ENCODE results near the gene TCTN2. TPM values are rescaled to one million over a fixed set of nuclear protein-coding genes. Genes with fewer than 3 reads are reported as not detected.

Gene TCTN2
- total and polyA plus RNA-seq, 2 of the 4 experiments (the other 2 are of a cell fraction), result 8.4 to 13.6 TPM

GRCh38 chr12:123726244-123726643, 55.3 kb downstream of the TCTN2 start:
- Histone ChIP-seq H3K4me2 (ENCODE audit: low read depth, low read length) (no peak overlapping the region), H2AFZ (replicated peaks; ENCODE audit: low read length, poor library complexity) (no peak overlapping the region), H3K79me1 (ENCODE audit: low read depth in 1 of 2, low read length in 2 of 2) (peaks cover 0 to 2% of the 10 kb centered on the region in 2 experiments; a peak in 2 of 4 replicates), H2AK5ac (ENCODE audit: low read depth, low read length) (no peak overlapping the region), H3K4me1 (ENCODE audit: control insufficient read depth, insufficient read depth, low read length) (no peaks in the 10 kb centered on the region), H3K9me1 (ENCODE audit: insufficient read depth, low read length) (0 out of 2 replicates have a peak, but pooled peaks cover 4% of the 10 kb centered on the region), H4K8ac (ENCODE audit: low read depth in 2 of 2, low read length in 2 of 2) (no peak overlapping the region), H3K4me3 (ENCODE audit: insufficient read depth, low read depth, low read length) (no peak overlapping the region), H3K27ac (ENCODE audit: insufficient read depth, low read length) (no peak overlapping the region), H3K56ac (ENCODE audit: extremely low read depth, insufficient read depth, low read length) (no peak overlapping the region), H2BK20ac (ENCODE audit: low read depth, low read length) (no peak overlapping the region), H3K9me3 (ENCODE audit: control insufficient read depth, insufficient read depth, low read length) (no peaks in the 10 kb centered on the region), H4K5ac (ENCODE audit: low read depth, low read length) (no peak overlapping the region), H3K23ac (ENCODE audit: low read depth, low read length) (no peak overlapping the region), H3K9ac (ENCODE audit: low read depth, low read length) (no peak overlapping the region), H4K91ac (ENCODE audit: insufficient read depth, low read depth, low read length) (no peak overlapping the region), H2BK15ac (ENCODE audit: low read depth, low read length) (no peak overlapping the region), H4K20me1 (ENCODE audit: insufficient read depth, low read length) (no peaks in the 10 kb centered on the region; the same call in 1 of the 2 replicates), H3K4ac (ENCODE audit: low read depth, low read length) (no peak overlapping the region), H3K14ac (replicated peaks; ENCODE audit: low read depth, low read length) (no peak overlapping the region), H2BK120ac (ENCODE audit: low read depth, low read length) (no peak overlapping the region), H2BK5ac (ENCODE audit: low read depth, low read length, poor library complexity, severe bottlenecking) (no peak overlapping the region), H3K27me3 (ENCODE audit: control insufficient read depth, insufficient read depth, low read length) (no peaks in the 10 kb centered on the region), H3K18ac (ENCODE audit: low read depth, low read length) (no peak overlapping the region), H3K36me3 (ENCODE audit: control insufficient read depth, insufficient read depth, low read length) (peaks cover 37% of the 10 kb centered on the region), H2AK9ac (replicated peaks; ENCODE audit: low read depth, low read length, poor library complexity) (no peak overlapping the region)
- TF ChIP-seq POLR2A (IDR thresholded peaks at IDR 0.05; ENCODE audit: low read depth, low read length), result no peak
- TF ChIP-seq CEBPB (IDR thresholded peaks at IDR 0.05; ENCODE audit: low read depth, low read length), result no peak
- TF ChIP-seq RAD21 (IDR thresholded peaks at IDR 0.05; ENCODE audit: low read length), result no peak
- TF ChIP-seq CHD1 (IDR thresholded peaks at IDR 0.05; ENCODE audit: low read depth, low read length), result no peak
- TF ChIP-seq ELK1 (IDR thresholded peaks at IDR 0.05; ENCODE audit: borderline replicate concordance, low read depth, low read length), result no peak
- no peak for TF ChIP-seq SMC3 (IDR thresholded peaks at IDR 0.05; ENCODE audit: low read depth, low read length)
- TF ChIP-seq MAZ (IDR thresholded peaks at IDR 0.05; ENCODE audit: borderline replicate concordance, low read depth, low read length), result no peak
- TF ChIP-seq FOS (IDR thresholded peaks at IDR 0.05; ENCODE audit: low read depth, low read length), result no peak
- no peak for TF ChIP-seq NFE2L2 (IDR thresholded peaks at IDR 0.05; ENCODE audit: low read depth, low read length)
- no peak for TF ChIP-seq RCOR1 (IDR thresholded peaks at IDR 0.05; ENCODE audit: insufficient replicate concordance, low read length)
- no peak for TF ChIP-seq CTCF (conservative IDR thresholded peaks at IDR 0.05; ENCODE audit: low read depth, low read length)
- TF ChIP-seq BHLHE40 (IDR thresholded peaks at IDR 0.05; ENCODE audit: low read depth, low read length), result no peak
- dilution Hi-C loops (cut with HindIII; ENCODE audit: low sequenced_read_pairs, unreplicated experiment), result no loop called here
- no CpG with 5 or more reads among the region's 2 CpGs for WGBS, 2 experiments (ENCODE audit: extremely low coverage in 2 of 2, insufficient read length in 1 of 2)
- ChIA-PET CTCF (no interaction called here), POLR2A (ENCODE audit: unreplicated experiment) (no interaction called here)
- no peak for ATAC-seq (ENCODE audit: low read depth)
- DNase-seq, result no peak
- no TSS peak for BruUV-seq (replicated peaks)
- in situ Hi-C loops (cut with MboI; ENCODE audit: low sequenced_read_pairs), result no loop called here
- intact Hi-C loops (cut with micrococcal nuclease), result no loop called here

Measured in IMR-90 (cell line).